Endothelial cell of umbilical vein (primary cell): ENCODE results near the gene STAT5B. TPM values are rescaled to one million over a fixed set of nuclear protein-coding genes. Genes with fewer than 3 reads are reported as not detected.

Source experiments
- BruUV-seq: library from RNA; stranded (reverse); fragments of 400-500 nt; replicated peaks from 2 replicates; lab custom pipeline; 2021; lab: Mats Ljungman, UMichigan
- CTCF ChIA-PET: fragments of 300-600, 350-600 bp; sonication (Branson Sonifier 250); formaldehyde crosslinking; loops from one replicate; lab custom pipeline; 2021; ENCODE audit warnings: antibody characterized with exemption, inconsistent platforms; lab: Charles Lee
- POLR2A ChIA-PET: fragments of 300-600, 350-600 bp; sonication (Branson Sonifier 250); formaldehyde crosslinking; loops from one replicate; lab custom pipeline; 2021; ENCODE audit warnings: antibody characterized with exemption, inconsistent platforms; lab: Charles Lee
- DNase-seq: peaks from one replicate; pipeline ENCODE4 v3.0.0-alpha.2; 2011; ENCODE audit warnings: low read depth, low spot score
- FAIRE-seq: peaks from 2 replicates; lab custom pipeline; 2011; peaks lifted over from hg19 to GRCh38; lab: Jason Lieb, UNC
- H2AFZ ChIP-seq: 2 replicates; pipeline ENCODE4 v1.6.0; 2012; ENCODE audit warnings: low read depth, low read length, control low read depth, inconsistent platforms
- H3K27ac ChIP-seq: 2 replicates; pipeline ENCODE4 v1.5.1; 2011; ENCODE audit warnings: low read depth, mild to moderate bottlenecking, control low read depth, low read length, moderate library complexity; ENCODE audit not compliant: insufficient read depth
- H3K27me3 ChIP-seq, 2 experiments: 2 replicates each; pipeline versions ENCODE4 v1.6.0 to v1.6.1; 2011; ENCODE audit warnings: low read length in 2 of 2, mixed read lengths in 1 of 2; ENCODE audit not compliant: control insufficient read depth in 2 of 2, insufficient read depth in 2 of 2
- H3K36me3 ChIP-seq, 2 experiments: 2 replicates in 1 of 2; 3 replicates in 1 of 2; pipeline ENCODE4 v1.5.1; 2011; ENCODE audit warnings: low read length in 2 of 2, mild to moderate bottlenecking in 1 of 2, moderate library complexity in 1 of 2; ENCODE audit not compliant: control insufficient read depth in 2 of 2, insufficient read depth in 2 of 2; ENCODE audit errors: extremely low read depth in 1 of 2
- H3K4me1 ChIP-seq: 3 replicates; pipeline ENCODE4 v1.5.1; 2011; ENCODE audit warnings: mild to moderate bottlenecking, low read length; ENCODE audit not compliant: control insufficient read depth, insufficient read depth; ENCODE audit errors: extremely low read depth
- H3K4me2 ChIP-seq: 2 replicates; pipeline ENCODE4 v1.6.1; 2011; ENCODE audit warnings: low read length, control low read depth, mixed read lengths; ENCODE audit not compliant: insufficient read depth
- H3K4me3 ChIP-seq, 3 experiments: fragments of 200-600 bp in 1 of 3; sonication (generic), shearing (Covaris generic) in 1 of 3; replicated peaks in 1 of 3; 2 replicates each; pipeline ENCODE4 v1.5.1; 2011 to 2016; ENCODE audit warnings: control low read depth in 3 of 3, low read length in 3 of 3, mild to moderate bottlenecking in 2 of 3, inconsistent platforms in 1 of 3, low read depth in 1 of 3, moderate library complexity in 1 of 3; ENCODE audit not compliant: insufficient read depth in 1 of 3
- H3K79me2 ChIP-seq: 2 replicates; pipeline ENCODE4 v1.6.0; 2012; ENCODE audit warnings: low read length, inconsistent platforms; ENCODE audit not compliant: control insufficient read depth, insufficient read depth
- H3K9ac ChIP-seq: replicated peaks from 2 replicates; pipeline ENCODE3; 2011; ENCODE audit warnings: low read length, control low read depth; ENCODE audit not compliant: insufficient read depth; ENCODE audit errors: extremely low read depth
- H3K9me1 ChIP-seq: replicated peaks from 3 replicates; pipeline ENCODE4 v1.6.0; 2011; ENCODE audit warnings: mild to moderate bottlenecking, low read length; ENCODE audit not compliant: control insufficient read depth, insufficient read depth; ENCODE audit errors: extremely low read depth
- H3K9me3 ChIP-seq: replicated peaks from 2 replicates; pipeline ENCODE4 v1.5.1; 2012; ENCODE audit warnings: low read length, inconsistent platforms; ENCODE audit not compliant: control insufficient read depth, insufficient read depth
- H4K20me1 ChIP-seq: replicated peaks from 2 replicates; pipeline ENCODE3; 2011; ENCODE audit warnings: mild to moderate bottlenecking, low read length; ENCODE audit not compliant: control insufficient read depth, insufficient read depth; ENCODE audit errors: extremely low read depth
- EZH2 ChIP-seq: IDR thresholded peaks from 2 replicates; pipeline ENCODE4 v1.6.1; 2012; ENCODE audit warnings: borderline replicate concordance, low read depth, mild to moderate bottlenecking, moderate library complexity, low read length, inconsistent platforms; ENCODE audit not compliant: severe bottlenecking
- FOS ChIP-seq: IDR thresholded peaks from 2 replicates; pipeline ENCODE4 v1.6.1; 2011; ENCODE audit warnings: mild to moderate bottlenecking, low read length, moderate library complexity, borderline replicate concordance; ENCODE audit not compliant: insufficient read depth
- MYC ChIP-seq: IDR thresholded peaks from one replicate; pipeline ENCODE4 v1.6.1; 2011; ENCODE audit warnings: mild to moderate bottlenecking, low read depth, low read length
- POLR2A ChIP-seq: IDR thresholded peaks from 2 replicates; pipeline ENCODE4 v1.6.1; 2012; ENCODE audit warnings: low read depth, mild to moderate bottlenecking, control low read depth, low read length
- POLR2AphosphoS5 ChIP-seq: IDR thresholded peaks from 2 replicates; pipeline ENCODE4 v1.6.1; 2012; ENCODE audit warnings: low read depth, mild to moderate bottlenecking, control low read depth, low read length, moderate library complexity; ENCODE audit not compliant: insufficient read depth
- dilution Hi-C: fragments of 300-500 bp; cut with MboI; formaldehyde crosslinking; loops from one replicate; pipeline ENCODE4 v1.15.0; 2019; ENCODE audit warnings: low sequenced_read_pairs; ENCODE audit not compliant: extremely low pct_ligation_motif_present
- intact Hi-C: fragments of 100-400 bp; cut with micrococcal nuclease; formaldehyde crosslinking; loops from one replicate; pipeline ENCODE4 v1.10.0; 2022
- polyA plus RNA-seq, 4 experiments: library from polyadenylated mRNA; depleted of rRNA in 3 of 4; stranded (reverse) in 3 of 4; unstranded in 1 of 4; fragments of >200 nt; gene quantifications; 2 replicates each; pipeline versions ENCODE4 v1.2.1 to v1.2.3, GENCODE V29; 2011 to 2012; ENCODE audit warnings: missing spikeins in 1 of 4
- total RNA-seq: library from RNA; stranded (reverse); gene quantifications from 2 replicates; pipeline ENCODE4 v1.2.3, GENCODE V29; 2021

STAT5B gene
- total and polyA plus RNA-seq, 2 donors (not counting 3 experiments of a cell fraction or from before 2014, with no cell fraction given) = 43.3 to 53.7 TPM

DNA sequence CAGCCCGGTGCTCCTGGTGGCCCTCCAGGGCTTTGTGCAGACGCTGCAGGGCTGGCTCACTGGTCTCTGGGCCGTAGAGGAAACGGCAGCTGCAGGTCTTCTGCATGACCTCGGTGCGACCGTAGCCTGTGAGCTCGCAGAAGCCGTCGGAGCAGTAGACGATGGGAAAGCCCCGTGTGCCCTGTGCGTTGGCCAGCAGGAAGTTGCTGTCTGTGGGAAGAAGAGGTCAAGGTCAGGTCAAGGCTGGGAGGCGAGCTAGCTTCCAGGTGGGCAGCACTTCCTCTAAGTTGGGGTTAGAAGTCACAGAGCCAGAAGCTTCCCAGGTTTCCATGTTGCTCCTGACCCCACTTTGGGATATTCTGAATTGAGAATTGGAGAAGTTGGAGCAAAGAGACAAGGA, 97.4 kb downstream of the STAT5B start:
- dilution Hi-C loops = no loop called here
- no peak overlapping the region for H3K9ac ChIP-seq
- no TSS peak for BruUV-seq
- H3K79me2 ChIP-seq = no peaks in the 10 kb centered on the region
- peaks cover 10% of the 10 kb centered on the region for H3K4me1 ChIP-seq
- no peak overlapping the region for H3K4me3 ChIP-seq
- H2AFZ ChIP-seq = no peak overlapping the region
- no peaks in the 10 kb centered on the region for H3K9me1 ChIP-seq
- POLR2A ChIA-PET = no interaction called here
- no peaks in the 10 kb centered on the region for H3K36me3 ChIP-seq
- DNase-seq (no peak), FAIRE-seq (no peak)
- H3K27me3 ChIP-seq = peaks cover 9 to 13% of the 10 kb centered on the region in 2 experiments
- H3K27ac ChIP-seq = no peak overlapping the region
- H4K20me1 ChIP-seq = no peaks in the 10 kb centered on the region
- no peaks in the 10 kb centered on the region for H3K9me3 ChIP-seq
- intact Hi-C loops = no loop called here
- H3K4me2 ChIP-seq = no peak overlapping the region
- TF ChIP-seq EZH2 = no peak
- TF ChIP-seq MYC = no peak
- TF ChIP-seq FOS = no peak
- no peak for TF ChIP-seq POLR2AphosphoS5
- CTCF ChIA-PET = interaction anchor here (0.8 kb wide), 1 partner anchor 15 kb away, joined by 3 read pairs; no protein-coding TSS in a partner anchor

GRCh38 chr17:42177684-42178083, 98.5 kb downstream of the STAT5B start:
- Histone ChIP-seq H3K36me3 (no peaks in the 10 kb centered on the region), H3K27ac (no peak overlapping the region), H3K4me2 (no peak overlapping the region), H4K20me1 (no peaks in the 10 kb centered on the region), H3K9ac (no peak overlapping the region), H3K27me3 (peaks cover 12 to 13% of the 10 kb centered on the region in 2 experiments), H2AFZ (no peak overlapping the region), H3K4me1 (no peaks in the 10 kb centered on the region), H3K9me3 (no peaks in the 10 kb centered on the region), H3K4me3 (no peak overlapping the region), H3K9me1 (no peaks in the 10 kb centered on the region), H3K79me2 (no peaks in the 10 kb centered on the region)
- POLR2A ChIA-PET = no interaction called here
- dilution Hi-C loops (no loop called here), intact Hi-C loops (no loop called here)
- BruUV-seq = no TSS peak
- FAIRE-seq = no peak
- DNase-seq = no peak
- TF ChIP-seq POLR2A = no peak
- no peak for TF ChIP-seq MYC
- CTCF ChIA-PET = no interaction called here
